HCT116 (cell line): ENCODE data around the gene THBD. TPM values are rescaled to one million over a fixed set of nuclear protein-coding genes. Genes with fewer than 3 reads are reported as not detected.

Experiments
- ATAC-seq: fragments of 200-7000 bp; cut with Tn5 transposase; 2 replicates; pipeline ENCODE4 v1.9.1; 2020; ENCODE audit warnings: mild to moderate bottlenecking, moderate library complexity
- BruUV-seq: library from RNA; stranded (reverse); fragments of 400-500 nt; replicated peaks from 2 replicates; lab custom pipeline; 2021; lab: Mats Ljungman, UMichigan
- CTCF ChIA-PET: fragments of 300-600 bp; sonication (Branson Sonifier 250); formaldehyde crosslinking; loops from one replicate; lab custom pipeline; 2021; ENCODE audit warnings: antibody characterized with exemption; lab: Charles Lee
- POLR2A ChIA-PET: fragments of 300-600, 350-600 bp; sonication (Branson Sonifier 250); formaldehyde crosslinking; loops from one replicate; lab custom pipeline; 2021; ENCODE audit warnings: antibody characterized with exemption; lab: Charles Lee
- RAD21 ChIA-PET, 2 experiments: fragments of 300-600 bp; sonication (Branson Sonifier 250); formaldehyde crosslinking; loops; one replicate each; lab custom pipeline; 2023; ENCODE audit warnings: low total read pairs in 2 of 2; ENCODE audit not compliant: uncharacterized antibody in 2 of 2, unreplicated experiment in 2 of 2, low non-redundant PET in 1 of 2; lab: Charles Lee
- DNase-seq: peaks from one replicate; pipeline ENCODE4 v3.0.0-alpha.2; 2010; ENCODE audit warnings: low read depth, low spot score
- H2AFZ ChIP-seq: fragments of 200-600 bp; shearing (Covaris generic), sonication (generic); 2 replicates; pipeline ENCODE4 v1.6.1; 2017; ENCODE audit warnings: low read depth, mixed run types, mixed read lengths, antibody characterized with exemption, low read length; ENCODE audit not compliant: poor library complexity, severe bottlenecking
- H3K27ac ChIP-seq: 2 replicates; pipeline ENCODE4 v1.5.1; 2012; ENCODE audit warnings: low read depth, low read length
- H3K27me3 ChIP-seq: fragments of 200-600 bp; sonication (generic); 2 replicates; pipeline ENCODE4 v1.6.1; 2016; ENCODE audit warnings: mixed run types, low read length, mixed read lengths; ENCODE audit not compliant: insufficient read depth
- H3K36me3 ChIP-seq, 2 experiments: fragments of 200-500 bp in 1 of 2; fragments of 200-600 bp in 1 of 2; sonication (Bioruptor generic) in 1 of 2; sonication (generic) in 1 of 2; 2 replicates each; pipeline versions ENCODE4 v1.5.1 to v1.6.1; 2014 to 2016; ENCODE audit warnings: low read length in 2 of 2, inconsistent platforms in 1 of 2, mixed read lengths in 1 of 2, mixed run types in 1 of 2; ENCODE audit not compliant: insufficient read depth in 2 of 2, control insufficient read depth in 1 of 2
- H3K4me1 ChIP-seq, 2 experiments: fragments of 200-600 bp in 1 of 2; sonication (generic) in 1 of 2; 2 replicates each; pipeline versions ENCODE4 v1.5.1 to v1.6.1; 2012 to 2017; ENCODE audit warnings: low read length in 2 of 2, inconsistent platforms in 1 of 2, mild to moderate bottlenecking in 1 of 2, mixed read lengths in 1 of 2, mixed run types in 1 of 2, moderate library complexity in 1 of 2; ENCODE audit not compliant: insufficient read depth in 2 of 2, control insufficient read depth in 1 of 2
- H3K4me2 ChIP-seq: fragments of 200-600 bp; sonication (generic); 2 replicates; pipeline ENCODE4 v1.6.1; 2017; ENCODE audit warnings: mixed run types, low read length, mixed read lengths
- H3K4me3 ChIP-seq, 2 experiments: fragments of 200-600 bp in 1 of 2; sonication (generic) in 1 of 2; replicated peaks in 1 of 2; 2 replicates each; pipeline ENCODE4 v1.5.1; 2011 to 2016; ENCODE audit warnings: low read length in 2 of 2, control low read depth in 1 of 2, low read depth in 1 of 2, mild to moderate bottlenecking in 1 of 2, mixed read lengths in 1 of 2, mixed run types in 1 of 2
- H3K79me2 ChIP-seq: fragments of 200-600 bp; sonication (generic); 2 replicates; pipeline ENCODE4 v1.6.1; 2017; ENCODE audit warnings: mild to moderate bottlenecking, mixed run types, low read length, moderate library complexity, mixed read lengths; ENCODE audit not compliant: insufficient read depth
- H3K9ac ChIP-seq: fragments of 200-600 bp; sonication (generic); 2 replicates; pipeline ENCODE4 v1.6.1; 2016; ENCODE audit warnings: low read length, mixed read lengths
- H3K9me2 ChIP-seq: fragments of 200-600 bp; sonication (generic), shearing (Covaris generic); 2 replicates; pipeline ENCODE4 v1.6.1; 2017; ENCODE audit warnings: mixed run types, mild to moderate bottlenecking, moderate library complexity; ENCODE audit not compliant: insufficient read depth
- H3K9me3 ChIP-seq, 2 experiments: fragments of 200-500 bp in 1 of 2; fragments of 200-600 bp in 1 of 2; sonication (Bioruptor generic) in 1 of 2; sonication (generic) in 1 of 2; 2 replicates each; pipeline ENCODE4 v1.6.1; 2014 to 2017; ENCODE audit warnings: low read length in 2 of 2, mixed read lengths in 2 of 2, inconsistent platforms in 1 of 2, low read depth in 1 of 2, mild to moderate bottlenecking in 1 of 2, mixed run types in 1 of 2, moderate library complexity in 1 of 2; ENCODE audit not compliant: control insufficient read depth in 1 of 2, insufficient read depth in 1 of 2
- H4K20me1 ChIP-seq: fragments of 200-600 bp; sonication (generic), shearing (Covaris generic); 2 replicates; pipeline ENCODE4 v1.6.1; 2017; ENCODE audit warnings: mixed run types, mild to moderate bottlenecking, moderate library complexity; ENCODE audit not compliant: insufficient read depth
- CBX3 ChIP-seq: IDR thresholded peaks from 2 replicates; pipeline ENCODE4 v1.6.1; 2012; ENCODE audit warnings: low read depth
- CEBPB ChIP-seq: IDR thresholded peaks from 2 replicates; pipeline ENCODE4 v1.6.1; 2012; ENCODE audit warnings: low read depth
- EGR1 ChIP-seq: IDR thresholded peaks from 2 replicates; pipeline ENCODE4 v1.6.1; 2012; ENCODE audit warnings: low read depth
- ELF1 ChIP-seq: IDR thresholded peaks from 2 replicates; pipeline ENCODE4 v1.6.1; 2012; ENCODE audit warnings: low read depth, borderline replicate concordance
- EZH2 ChIP-seq: fragments of 200-600 bp; sonication (generic); IDR thresholded peaks from 2 replicates; pipeline ENCODE4 v1.6.1; 2017; ENCODE audit warnings: antibody characterized with exemption, mixed run types
- FOSL1 ChIP-seq: IDR thresholded peaks from 2 replicates; pipeline ENCODE4 v1.6.1; 2012; ENCODE audit warnings: low read depth
- JUND ChIP-seq: IDR thresholded peaks from 2 replicates; pipeline ENCODE4 v1.6.1; 2012
- MAX ChIP-seq: IDR thresholded peaks from 2 replicates; pipeline ENCODE4 v1.6.1; 2012
- SIN3A ChIP-seq: IDR thresholded peaks from 2 replicates; pipeline ENCODE4 v1.6.1; 2012; ENCODE audit warnings: low read depth
- SRF ChIP-seq: IDR thresholded peaks from 2 replicates; pipeline ENCODE4 v1.6.1; 2012; ENCODE audit warnings: low read depth
- TCF7L2 ChIP-seq: IDR thresholded peaks from 2 replicates; pipeline ENCODE4 v1.7.0; 2011; ENCODE audit warnings: borderline replicate concordance, inconsistent platforms; ENCODE audit not compliant: insufficient read depth, insufficient read length; ENCODE audit errors: extremely low read depth
- ZFX ChIP-seq: fragments of 450-650 bp; IDR thresholded peaks from 2 replicates; pipeline ENCODE4 v1.6.1; 2017
- ZNF274 ChIP-seq: fragments of 200-500 bp; sonication (Bioruptor generic); IDR thresholded peaks from 2 replicates; pipeline ENCODE4 v1.6.1; 2014; ENCODE audit warnings: mild to moderate bottlenecking, low read depth, low read length, inconsistent platforms
- intact Hi-C: fragments of 100-400 bp; cut with micrococcal nuclease; formaldehyde crosslinking; loops from 2 replicates; pipeline ENCODE4 v1.10.0; 2022
- total RNA-seq: library from RNA; stranded (reverse); gene quantifications from one replicate; pipeline ENCODE4 v1.2.1, GENCODE V29; 2021; ENCODE audit not compliant: unreplicated experiment
- TF ChIP-seq, protein P1 (sequence below): IDR thresholded peaks from 2 replicates; pipeline ENCODE4 v1.6.1; 2012
- TF ChIP-seq, protein P2 (sequence below), 3 experiments: fragments of 200-600 bp in 1 of 3; sonication (generic) in 1 of 3; IDR thresholded peaks in 2 of 3; conservative IDR thresholded peaks in 1 of 3; 2 replicates each; pipeline ENCODE4 v1.5.1; 2012 to 2017; ENCODE audit warnings: low read depth in 2 of 3, low read length in 2 of 3, antibody characterized with exemption in 1 of 3, borderline replicate concordance in 1 of 3, control low read depth in 1 of 3, mild to moderate bottlenecking in 1 of 3, mixed read lengths in 1 of 3, mixed run types in 1 of 3, moderate library complexity in 1 of 3; ENCODE audit not compliant: insufficient read depth in 1 of 3

The THBD gene
- total RNA-seq, 1 experiment from 2014 or later = 0.39 TPM

GRCh38 chr20:23023621-23024177, 25.8 kb downstream of the THBD start:
- ChIA-PET CTCF (no interaction called here), RAD21 (no interaction called here)
- ATAC-seq (no peak), DNase-seq (no peak)
- no TSS peak for BruUV-seq
- Histone ChIP-seq H3K79me2 (no peaks in the 10 kb centered on the region), H3K36me3 (no peaks in the 10 kb centered on the region), H3K4me2 (no peak overlapping the region), H3K9me3 (no peaks in the 10 kb centered on the region), H4K20me1 (no peaks in the 10 kb centered on the region), H3K4me1 (no peaks in the 10 kb centered on the region), H3K4me3 (no peak overlapping the region), H3K27me3 (peaks cover 12% of the 10 kb centered on the region; the same call in 1 of the 2 replicates)
- TF ChIP-seq, protein P1, sequence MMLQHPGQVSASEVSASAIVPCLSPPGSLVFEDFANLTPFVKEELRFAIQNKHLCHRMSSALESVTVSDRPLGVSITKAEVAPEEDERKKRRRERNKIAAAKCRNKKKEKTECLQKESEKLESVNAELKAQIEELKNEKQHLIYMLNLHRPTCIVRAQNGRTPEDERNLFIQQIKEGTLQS = no peak
- no peak for TF ChIP-seq CBX3
- TF ChIP-seq, protein P2, sequence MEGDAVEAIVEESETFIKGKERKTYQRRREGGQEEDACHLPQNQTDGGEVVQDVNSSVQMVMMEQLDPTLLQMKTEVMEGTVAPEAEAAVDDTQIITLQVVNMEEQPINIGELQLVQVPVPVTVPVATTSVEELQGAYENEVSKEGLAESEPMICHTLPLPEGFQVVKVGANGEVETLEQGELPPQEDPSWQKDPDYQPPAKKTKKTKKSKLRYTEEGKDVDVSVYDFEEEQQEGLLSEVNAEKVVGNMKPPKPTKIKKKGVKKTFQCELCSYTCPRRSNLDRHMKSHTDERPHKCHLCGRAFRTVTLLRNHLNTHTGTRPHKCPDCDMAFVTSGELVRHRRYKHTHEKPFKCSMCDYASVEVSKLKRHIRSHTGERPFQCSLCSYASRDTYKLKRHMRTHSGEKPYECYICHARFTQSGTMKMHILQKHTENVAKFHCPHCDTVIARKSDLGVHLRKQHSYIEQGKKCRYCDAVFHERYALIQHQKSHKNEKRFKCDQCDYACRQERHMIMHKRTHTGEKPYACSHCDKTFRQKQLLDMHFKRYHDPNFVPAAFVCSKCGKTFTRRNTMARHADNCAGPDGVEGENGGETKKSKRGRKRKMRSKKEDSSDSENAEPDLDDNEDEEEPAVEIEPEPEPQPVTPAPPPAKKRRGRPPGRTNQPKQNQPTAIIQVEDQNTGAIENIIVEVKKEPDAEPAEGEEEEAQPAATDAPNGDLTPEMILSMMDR (IDR thresholded peaks at IDR 0.05 in 2 of 3, conservative IDR thresholded peaks at IDR 0.05 in 1 of 3; ENCODE audit: borderline replicate concordance in 1 of 3, insufficient read depth in 1 of 3, low read depth in 2 of 3, low read length in 2 of 3) = peak in 1 of 3 experiments; percentile 32; a peak in 2 of 6 replicates
- TF ChIP-seq, all 23 proteins: peak for 1
- no peak overlapping the region for H3K9ac ChIP-seq
- H3K27ac ChIP-seq = no peak overlapping the region
- no peaks in the 10 kb centered on the region for H3K9me2 ChIP-seq
- intact Hi-C loops = no loop called here
- H2AFZ ChIP-seq = no peak overlapping the region
- POLR2A ChIA-PET = no interaction called here

DNA sequence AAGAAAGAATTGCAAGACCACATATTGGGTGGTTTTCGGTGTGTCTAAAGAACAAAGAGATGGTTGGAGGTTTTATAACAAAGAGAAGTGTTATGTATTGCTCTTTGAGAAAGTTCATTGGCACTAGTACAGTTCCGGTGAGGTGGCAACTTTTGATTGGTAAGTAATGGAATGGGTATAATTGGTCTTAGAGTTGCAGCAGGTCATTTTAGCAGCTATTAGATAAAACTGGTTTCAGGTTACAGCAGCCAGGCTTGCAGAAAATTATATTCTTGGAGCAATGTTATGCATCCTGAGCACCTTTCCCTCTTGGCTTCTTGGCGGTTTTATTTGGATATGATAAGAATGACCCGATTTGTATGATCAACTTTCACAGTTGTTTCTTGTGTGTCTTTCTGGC, 26.6 kb downstream of the THBD start:
- BruUV-seq = no TSS peak
- no peak overlapping the region for H3K4me3 ChIP-seq
- H3K9me3 ChIP-seq = no peaks in the 10 kb centered on the region
- H3K9me2 ChIP-seq = no peaks in the 10 kb centered on the region
- no peaks in the 10 kb centered on the region for H3K79me2 ChIP-seq
- ChIA-PET CTCF (interaction anchor here (0.6 kb wide), 1 partner anchor 333 kb away, joined by 3 read pairs; no protein-coding TSS in a partner anchor), RAD21 (no interaction called here), POLR2A (interaction anchor here (0.6 kb wide), 2 partner anchors 266 to 432 kb away, joined by 3 read pairs; no protein-coding TSS in a partner anchor)
- ATAC-seq (no peak), DNase-seq (no peak)
- H3K9ac ChIP-seq = no peak overlapping the region
- H2AFZ ChIP-seq = no peak overlapping the region
- intact Hi-C loops = no loop called here
- H3K4me2 ChIP-seq = no peak overlapping the region
- no peaks in the 10 kb centered on the region for H3K4me1 ChIP-seq
- H4K20me1 ChIP-seq = no peaks in the 10 kb centered on the region
- H3K27ac ChIP-seq = no peak overlapping the region
- peaks cover 9% of the 10 kb centered on the region; the same call in 1 of the 2 replicates for H3K27me3 ChIP-seq
- no peaks in the 10 kb centered on the region for H3K36me3 ChIP-seq
- TF ChIP-seq ZFX (no peak), CBX3 (no peak), FOSL1 (no peak), TCF7L2 (no peak), SRF (no peak), ELF1 (no peak), SIN3A (no peak), ZNF274 (no peak), JUND (no peak), MAX (no peak), CEBPB (no peak), EZH2 (no peak), EGR1 (no peak)
- TF ChIP-seq, protein P2 (IDR thresholded peaks at IDR 0.05 in 2 of 3, conservative IDR thresholded peaks at IDR 0.05 in 1 of 3; ENCODE audit: borderline replicate concordance in 1 of 3, insufficient read depth in 1 of 3, low read depth in 2 of 3, low read length in 2 of 3) = no peak
- TF ChIP-seq, protein P1 = no peak
